Tibial nerve (tissue), 4 donors: ENCODE data around the gene MAIP1.

Experiments used
- EP300 ChIP-seq, 2 donors: sonication (generic); formaldehyde crosslinking; IDR thresholded peaks; one replicate each; pipeline ENCODE4 v1.6.1; 2017; ENCODE audit warnings: antibody characterized with exemption in 2 of 2, mild to moderate bottlenecking in 1 of 2
- POLR2A ChIP-seq, 2 donors: fragments of 450-650 bp; IDR thresholded peaks; one replicate each; pipeline ENCODE4 v1.6.1; 2017; ENCODE audit warnings: antibody characterized with exemption in 2 of 2, mild to moderate bottlenecking in 2 of 2, moderate library complexity in 2 of 2
- TF ChIP-seq, protein P1 (sequence below), 5 experiments: fragments of 200-600 bp in 3 of 5; fragments of 450-650 bp in 2 of 5; sonication (generic) in 3 of 5; IDR thresholded peaks; one replicate each; pipeline ENCODE4 v1.5.1; 2016 to 2019; ENCODE audit warnings: antibody characterized with exemption in 5 of 5, mild to moderate bottlenecking in 3 of 5, moderate library complexity in 2 of 5

DNA sequence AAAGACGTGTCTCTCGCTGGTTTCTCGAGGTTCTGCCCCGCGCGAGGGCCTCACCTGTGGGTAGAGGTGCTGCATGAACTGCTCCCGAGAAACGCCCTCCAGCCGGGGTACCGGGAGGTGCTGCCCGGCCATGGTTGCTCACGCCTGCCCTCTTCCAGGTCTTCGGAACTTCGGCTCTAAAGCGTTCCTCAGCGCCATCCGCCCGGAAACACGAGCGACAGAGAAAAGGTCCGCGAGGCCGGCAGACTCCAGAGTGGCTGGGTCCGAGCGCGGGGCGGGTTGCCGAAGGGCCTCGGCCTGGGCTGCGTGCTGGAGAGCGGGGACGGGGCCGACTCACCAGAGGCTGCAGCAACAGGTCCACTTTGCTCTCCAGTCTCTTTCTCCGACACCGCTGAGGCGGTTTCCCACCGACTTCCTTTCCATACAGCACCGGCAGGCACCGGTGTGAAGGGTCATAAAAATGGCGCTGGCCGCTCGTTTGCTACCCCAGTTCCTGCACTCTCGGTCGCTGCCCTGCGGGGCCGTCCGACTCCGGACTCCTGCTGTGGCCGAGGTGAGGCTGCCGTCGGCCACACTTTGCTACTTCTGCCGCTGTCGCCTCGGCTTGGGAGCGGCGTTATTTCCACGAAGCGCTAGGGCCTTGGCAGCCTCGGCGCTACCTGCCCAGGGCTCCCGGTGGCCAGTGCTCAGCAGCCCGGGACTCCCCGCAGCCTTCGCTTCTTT is at the start of gene MAIP1, which contains the start of gene TYW5:
- TF ChIP-seq, protein P1, sequence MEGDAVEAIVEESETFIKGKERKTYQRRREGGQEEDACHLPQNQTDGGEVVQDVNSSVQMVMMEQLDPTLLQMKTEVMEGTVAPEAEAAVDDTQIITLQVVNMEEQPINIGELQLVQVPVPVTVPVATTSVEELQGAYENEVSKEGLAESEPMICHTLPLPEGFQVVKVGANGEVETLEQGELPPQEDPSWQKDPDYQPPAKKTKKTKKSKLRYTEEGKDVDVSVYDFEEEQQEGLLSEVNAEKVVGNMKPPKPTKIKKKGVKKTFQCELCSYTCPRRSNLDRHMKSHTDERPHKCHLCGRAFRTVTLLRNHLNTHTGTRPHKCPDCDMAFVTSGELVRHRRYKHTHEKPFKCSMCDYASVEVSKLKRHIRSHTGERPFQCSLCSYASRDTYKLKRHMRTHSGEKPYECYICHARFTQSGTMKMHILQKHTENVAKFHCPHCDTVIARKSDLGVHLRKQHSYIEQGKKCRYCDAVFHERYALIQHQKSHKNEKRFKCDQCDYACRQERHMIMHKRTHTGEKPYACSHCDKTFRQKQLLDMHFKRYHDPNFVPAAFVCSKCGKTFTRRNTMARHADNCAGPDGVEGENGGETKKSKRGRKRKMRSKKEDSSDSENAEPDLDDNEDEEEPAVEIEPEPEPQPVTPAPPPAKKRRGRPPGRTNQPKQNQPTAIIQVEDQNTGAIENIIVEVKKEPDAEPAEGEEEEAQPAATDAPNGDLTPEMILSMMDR (IDR thresholded peaks at IDR 0.05), result peak in 3 of 5 experiments; percentile 11 to 63 (median 54)
- TF ChIP-seq POLR2A (IDR thresholded peaks at IDR 0.05), result peak; percentile 7 to 49
- TF ChIP-seq EP300 (IDR thresholded peaks at IDR 0.05), result peak in 1 of 2 donors; percentile 86
